Spleen (tissue), 7 donors: ENCODE measurements around the gene C19orf25.

Experiments
- CTCF ChIP-seq, 11 experiments: fragments of 200-600 bp in 7 of 11; fragments of 450-650 bp in 4 of 11; sonication (generic) in 4 of 11; IDR thresholded peaks in 8 of 11; conservative IDR thresholded peaks in 3 of 11; 1 replicate in 7 of 11; 2 replicates in 4 of 11; pipeline versions ENCODE4 v1.4.0 to v1.8.0; 2016 to 2021; ENCODE audit warnings: antibody characterized with exemption in 11 of 11, inconsistent platforms in 4 of 11, mild to moderate bottlenecking in 1 of 11
- POLR2AphosphoS5 ChIP-seq, 3 donors: sonication (generic); formaldehyde crosslinking; IDR thresholded peaks; one replicate each; pipeline ENCODE4 v1.5.1; 2017; ENCODE audit warnings: antibody characterized with exemption in 3 of 3
- donor health status: DM: no; HTN: no; CAD: no; lungs with moderate emphysema.
- donor health status: DM: no; HTN: no; CAD: no.
- donor health status: DM: no; HTN: no; CAD: no.

- TF ChIP-seq CTCF (IDR thresholded peaks at IDR 0.05 in 8 of 11, conservative IDR thresholded peaks at IDR 0.05 in 3 of 11) (no peak), POLR2AphosphoS5 (IDR thresholded peaks at IDR 0.05) (no peak)
Observed at GRCh38 chr19:1514295-1514661, 35.3 kb upstream of the C19orf25 start.
